GM19452 (cell line): Measurements from ENCODE around the gene ITGA2B.
"Not testable (repeated sequence)": the region's sequence is repeated elsewhere in the genome, so short reads cannot be mapped to it uniquely, and the experiment has no call there.

Experiments used
- ATAC-seq: cut with Tn5 transposase; IDR thresholded peaks from one replicate; pipeline ENCODE4 v1.9.1; 2021; ENCODE audit not compliant: unreplicated experiment

ITGA2B gene

GRCh38 chr17:44333371-44333770 lies 56.1 kb downstream of the ITGA2B start:
- no peak for ATAC-seq

GRCh38 chr17:44331249-44331760 lies 58.1 kb downstream of the ITGA2B start:
- no peak for ATAC-seq

- ATAC-seq = not testable (repeated sequence)
Observed at GRCh38 chr17:44330263-44330662, 59.2 kb downstream of the ITGA2B start.

- not testable (repeated sequence) for ATAC-seq
Observed at GRCh38 chr17:44329516-44329915, 59.9 kb downstream of the ITGA2B start.

- no peak for ATAC-seq
Observed at GRCh38 chr17:44327715-44328449, 61.6 kb downstream of the ITGA2B start.

GRCh38 chr17:44326861-44327444 lies 62.5 kb downstream of the ITGA2B start:
- no peak for ATAC-seq

GRCh38 chr17:44324571-44325275 lies 64.7 kb downstream of the ITGA2B start, which contains the start of gene SLC25A39:
TSS of gene SLC25A39 (minus strand) at chr17:44324823. CDS start at chr17:44323562, 1,261 bp downstream.
- peak; percentile 55 for ATAC-seq

- no peak for ATAC-seq
Observed at GRCh38 chr17:44324092-44324570, 65.3 kb downstream of the ITGA2B start.

GRCh38 chr17:44323359-44324091 lies 65.9 kb downstream of the ITGA2B start:
- ATAC-seq = no peak

GRCh38 chr17:44322236-44322895 lies 67.1 kb downstream of the ITGA2B start:
- no peak for ATAC-seq
